Measurements from ENCODE around the gene FAM117B.

FAM117B gene
- total RNA-seq = 33.7 to 59.2 reads per million in 2 donors

DNA sequence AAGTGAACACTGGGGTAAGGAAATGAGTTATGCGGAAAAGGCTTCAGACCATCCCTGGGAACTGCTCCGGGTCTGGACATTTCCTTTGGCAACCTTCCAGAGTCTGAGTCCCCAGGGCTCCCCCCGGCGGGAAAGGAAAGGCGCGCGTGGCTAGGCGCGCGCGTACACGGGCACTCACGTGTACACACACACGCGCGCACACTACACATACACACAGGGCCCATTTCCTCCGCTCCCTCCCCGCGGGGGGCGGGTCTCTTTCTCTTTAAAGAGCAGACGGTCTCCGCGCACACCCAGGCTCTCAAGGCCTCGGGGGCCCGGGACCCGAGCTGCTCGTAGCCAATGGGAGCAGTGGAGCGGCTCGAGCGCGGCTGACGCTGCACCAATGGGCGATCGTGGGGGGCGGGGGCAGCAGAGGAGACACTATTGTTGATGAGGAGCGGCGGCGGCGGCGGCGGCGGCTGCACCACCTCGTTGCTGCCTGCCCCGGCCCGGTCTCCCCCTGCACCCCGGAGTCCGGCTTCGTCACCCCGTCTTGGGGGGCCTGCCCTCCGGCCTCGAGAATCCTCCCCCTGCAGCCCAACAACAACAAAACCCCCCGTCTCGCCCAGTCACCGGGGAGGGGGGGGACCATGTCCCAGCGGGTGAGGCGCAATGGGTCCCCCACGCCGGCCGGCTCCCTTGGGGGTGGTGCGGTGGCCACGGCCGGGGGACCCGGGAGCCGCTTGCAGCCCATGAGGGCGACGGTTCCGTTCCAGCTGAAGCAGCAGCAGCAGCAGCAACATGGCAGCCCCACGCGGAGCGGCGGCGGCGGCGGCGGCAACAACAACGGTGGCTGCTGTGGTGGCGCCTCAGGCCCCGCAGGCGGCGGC is at the start of gene FAM117B:
FAM117B (plus strand) TSS at position 414 of the 872 bp plus-strand sequence; CDS start at position 633, 219 bp downstream.
- DNase-seq = peak; percentile 96 to 99 (median 98)

DNA sequence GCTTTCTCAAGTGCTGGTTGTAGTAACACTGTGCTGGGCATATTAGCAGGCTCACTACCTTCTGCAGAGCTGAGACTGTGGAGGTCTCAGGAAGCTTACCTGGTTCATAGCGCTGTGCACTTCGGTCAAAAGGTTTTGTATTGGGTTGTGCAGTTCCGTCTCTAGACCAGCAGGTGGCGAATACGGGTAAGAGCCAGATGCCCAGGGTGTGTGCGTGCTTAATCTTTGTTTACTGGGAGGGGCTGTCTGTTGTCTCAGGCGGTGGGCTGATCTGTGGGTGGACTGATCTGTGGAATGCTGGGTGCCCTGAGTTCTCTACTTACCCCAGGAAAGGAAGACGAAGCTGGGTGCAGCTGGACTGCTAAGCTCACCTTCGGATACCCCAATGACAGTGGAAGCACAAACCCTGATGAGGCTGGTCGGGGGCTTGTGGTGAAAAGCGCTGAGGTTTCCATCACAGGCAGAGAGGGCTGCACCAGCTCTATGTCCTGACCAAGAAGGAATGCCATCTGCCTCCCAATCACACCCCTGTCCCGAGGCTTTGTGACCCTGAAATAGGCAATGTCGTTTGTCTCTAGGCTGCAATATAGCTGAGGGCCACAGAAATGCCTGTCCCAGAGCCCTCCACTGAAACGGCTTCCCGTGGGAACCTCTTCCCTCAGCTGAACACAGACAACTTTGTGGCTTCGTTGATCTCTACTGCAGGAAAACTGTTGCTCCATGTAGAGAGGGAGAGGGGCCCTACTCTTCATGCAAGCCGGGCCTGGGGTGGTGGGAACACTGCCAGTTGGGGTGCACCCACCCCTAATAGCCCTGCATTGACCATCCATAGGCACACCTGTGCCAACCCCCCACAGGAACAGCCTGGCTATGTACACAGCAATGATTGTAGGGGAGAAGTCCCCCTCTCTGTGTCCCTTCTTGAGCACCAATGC is 45.9 kb upstream of the FAM117B start:
- DNase-seq = peak in 4 of 5 experiments; percentile 47 to 83 (median 51)

DNA sequence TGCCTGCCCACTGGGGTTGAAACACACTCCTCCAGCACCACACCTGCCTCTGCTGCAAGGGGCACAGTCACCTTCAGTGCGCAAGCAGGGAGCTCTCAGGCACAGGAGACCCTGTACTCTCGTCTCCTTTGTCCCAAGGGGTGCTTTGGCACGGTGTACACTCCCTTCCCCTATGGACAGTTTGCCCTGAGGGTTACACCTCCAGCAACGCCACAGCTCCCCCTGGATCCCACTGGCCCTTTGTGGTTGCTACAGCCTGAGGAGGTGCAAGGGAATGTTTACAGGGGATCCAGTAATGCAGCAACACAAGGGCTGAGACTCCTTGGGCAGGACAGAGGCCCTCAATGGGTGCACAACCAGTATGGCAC is 45.2 kb upstream of the FAM117B start:
- no peak for DNase-seq

DNA sequence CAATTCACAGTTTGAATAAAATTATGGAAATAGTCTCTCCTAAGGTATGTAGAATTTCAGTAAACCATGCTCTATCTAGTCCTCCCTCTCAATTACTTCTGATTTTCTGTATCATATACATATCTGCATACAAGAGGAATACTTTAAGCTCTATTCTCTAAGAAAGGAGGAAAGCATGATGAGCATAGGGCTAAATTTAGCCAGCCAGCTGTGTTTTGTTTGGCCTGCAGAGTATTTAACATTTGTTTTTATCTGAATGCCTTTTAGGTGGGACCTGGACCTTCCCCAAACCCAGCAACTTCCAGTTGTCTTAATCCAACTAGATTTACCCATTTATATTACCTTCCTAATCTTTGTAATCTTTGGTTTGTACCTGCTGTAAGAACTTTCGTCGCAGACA is 42.2 kb upstream of the FAM117B start:
- DNase-seq = no peak

DNA sequence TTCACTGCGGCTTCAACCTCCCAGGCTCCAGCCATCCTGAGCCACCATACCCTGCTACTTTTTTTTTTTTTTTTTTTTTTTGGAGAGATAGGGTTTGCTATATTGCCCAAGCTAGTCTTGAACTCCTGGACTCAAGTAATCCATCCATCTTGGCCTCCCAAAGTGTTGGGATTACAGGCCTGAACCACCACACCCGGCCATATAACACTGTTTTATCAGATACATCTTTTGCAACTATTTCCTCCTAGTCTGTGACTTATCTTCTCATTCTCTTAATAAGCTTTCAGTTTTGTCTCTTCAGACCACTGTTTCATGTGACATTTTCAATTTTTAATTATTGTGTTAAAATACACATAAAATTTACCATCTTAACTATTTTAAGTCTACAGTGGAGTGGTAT is 35.7 kb upstream of the FAM117B start:
- no peak for DNase-seq

DNA sequence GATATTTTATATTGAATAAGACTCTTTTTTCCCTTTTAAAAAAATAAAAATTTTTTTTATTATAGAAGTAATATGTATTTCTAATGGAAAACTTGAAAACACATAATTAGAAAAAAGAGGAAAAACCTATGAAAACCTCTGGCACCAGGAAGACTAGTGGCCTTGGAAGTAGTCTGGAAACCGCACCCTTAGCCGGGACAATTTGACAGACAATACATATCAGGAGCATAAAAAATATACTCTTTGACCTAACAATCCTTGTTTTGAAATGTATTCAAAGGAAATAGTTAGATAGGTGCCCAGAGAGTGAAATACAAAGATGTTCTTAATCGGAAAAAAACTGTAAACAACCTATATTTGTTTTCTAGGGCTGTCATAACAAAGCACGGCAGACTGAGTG is 34.9 kb upstream of the FAM117B start:
- DNase-seq = no peak

DNA sequence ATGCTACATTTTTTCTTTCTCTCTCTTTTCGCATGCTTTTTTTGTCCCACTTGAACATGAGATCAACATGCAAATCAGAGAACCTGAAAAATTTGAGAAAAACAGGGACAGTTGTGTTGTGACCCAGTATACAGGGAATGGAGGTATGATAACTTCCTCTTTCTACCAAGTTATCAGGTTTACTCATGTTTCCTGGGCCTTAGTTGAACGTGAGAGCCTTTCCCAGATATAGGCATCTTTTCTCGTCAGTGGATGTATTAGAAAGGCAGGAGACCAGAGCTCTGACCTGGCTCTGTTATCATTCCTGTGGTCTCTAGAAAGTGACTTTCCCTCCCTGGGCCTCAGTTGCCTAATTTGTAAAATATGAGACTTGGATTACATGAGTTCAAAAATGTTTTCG is 30.1 kb upstream of the FAM117B start:
- DNase-seq = no peak

DNA sequence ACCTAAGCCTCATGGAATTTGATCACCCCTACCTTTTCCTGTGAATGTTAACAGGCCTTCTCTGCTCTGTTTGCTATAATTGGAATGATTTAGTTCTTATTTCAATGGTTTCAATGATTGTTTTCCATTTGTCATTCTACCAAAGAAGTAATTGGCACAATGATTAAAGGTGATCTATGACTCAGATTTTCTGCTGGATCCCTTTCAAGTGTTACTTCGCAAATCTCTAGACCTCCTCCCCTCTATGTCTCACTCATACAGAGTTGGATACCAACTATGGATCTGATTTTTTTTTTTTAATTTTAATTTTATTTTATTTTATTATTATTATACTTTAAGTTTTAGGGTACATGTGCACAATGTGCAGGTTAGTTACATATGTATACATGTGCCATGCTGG is 29.6 kb upstream of the FAM117B start:
- DNase-seq = no peak

DNA sequence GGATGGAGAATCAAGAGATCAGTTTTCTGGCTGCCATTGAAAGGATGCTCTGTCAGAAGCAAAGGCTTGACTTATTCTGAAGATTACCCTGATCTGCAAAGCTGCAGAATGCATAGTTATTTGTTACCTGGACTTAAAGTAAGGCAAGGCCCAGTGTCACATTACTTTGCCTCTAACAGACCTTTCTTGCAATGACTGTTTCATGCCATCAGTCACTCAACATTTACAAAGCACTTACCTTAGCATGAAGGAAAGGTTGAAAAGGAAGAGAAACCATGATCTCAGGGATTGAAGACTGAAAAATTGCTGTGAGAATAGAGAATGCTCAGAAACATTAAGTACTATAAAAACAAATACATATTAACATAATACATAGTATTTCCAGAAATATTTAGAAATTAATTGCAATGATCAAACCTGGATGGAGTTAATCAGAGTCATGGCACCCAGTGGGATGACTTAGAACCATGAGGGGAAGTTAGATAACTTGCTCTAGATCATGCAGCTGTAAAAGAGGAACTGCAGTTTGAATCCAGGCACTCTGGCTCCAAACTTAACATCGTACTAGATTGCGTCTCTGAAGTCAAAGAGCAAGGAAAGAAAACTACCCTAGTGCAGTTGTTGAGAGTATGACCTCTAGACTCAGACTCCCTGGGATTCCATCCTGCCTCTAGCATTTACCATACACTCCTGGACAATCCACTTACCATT is 26.5 kb upstream of the FAM117B start:
- DNase-seq = no peak

DNA sequence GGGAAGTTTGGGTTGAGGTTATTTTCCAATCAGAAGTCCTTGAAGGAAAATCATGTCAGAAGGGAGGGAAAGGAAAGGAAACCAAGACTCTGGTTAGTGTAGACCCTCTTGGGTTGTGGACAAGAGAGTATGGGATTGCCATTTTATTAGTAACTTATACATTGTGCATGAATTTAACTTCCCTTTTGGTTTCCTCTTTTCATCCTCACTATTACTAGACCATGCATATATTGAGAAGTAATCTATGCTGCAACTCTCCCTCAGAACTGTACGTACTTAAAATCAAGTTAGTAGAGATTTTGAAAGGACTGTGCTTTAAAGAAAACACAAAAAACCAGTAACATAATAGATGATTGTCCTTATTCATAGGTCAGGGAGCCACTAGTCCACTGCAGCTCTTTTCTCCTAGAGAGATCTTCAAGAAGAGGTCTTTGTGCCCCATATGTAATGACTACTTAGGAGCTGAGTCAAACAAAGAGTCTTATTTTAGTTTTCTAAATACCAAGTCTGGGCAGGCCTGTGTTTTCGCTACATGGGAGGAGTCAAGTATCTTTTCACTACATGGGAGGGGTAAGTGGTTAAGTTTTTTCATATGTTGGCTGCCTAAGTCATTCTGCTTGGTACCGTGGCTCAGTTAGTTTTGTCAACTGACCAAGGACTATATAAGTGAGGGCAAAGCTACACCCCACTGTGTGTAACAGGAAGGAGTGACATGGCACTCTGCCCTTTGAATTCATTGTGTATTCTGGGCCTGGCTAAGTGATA is 25.2 kb upstream of the FAM117B start:
- peak in 1 of 5 experiments; percentile 62 for DNase-seq

DNA sequence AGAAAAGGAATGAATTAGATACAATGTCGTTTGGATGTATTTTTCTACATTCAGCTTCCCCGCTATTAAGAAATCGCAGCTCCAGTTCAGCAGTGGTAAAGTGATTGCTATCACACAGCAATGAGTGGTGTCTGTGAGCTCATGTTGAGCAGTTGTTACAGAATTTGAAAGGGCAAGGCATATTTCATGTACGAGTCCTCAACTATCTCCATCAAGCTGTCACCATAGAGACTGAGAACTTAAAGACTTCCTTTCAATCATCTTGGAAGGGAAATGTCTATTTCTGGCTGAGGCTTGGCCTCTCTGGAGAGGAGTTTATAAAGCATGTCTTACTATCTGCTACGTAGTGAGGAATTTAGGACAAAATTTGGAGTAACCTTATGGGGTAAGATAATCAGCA is 24.4 kb upstream of the FAM117B start:
- DNase-seq = no peak

DNA sequence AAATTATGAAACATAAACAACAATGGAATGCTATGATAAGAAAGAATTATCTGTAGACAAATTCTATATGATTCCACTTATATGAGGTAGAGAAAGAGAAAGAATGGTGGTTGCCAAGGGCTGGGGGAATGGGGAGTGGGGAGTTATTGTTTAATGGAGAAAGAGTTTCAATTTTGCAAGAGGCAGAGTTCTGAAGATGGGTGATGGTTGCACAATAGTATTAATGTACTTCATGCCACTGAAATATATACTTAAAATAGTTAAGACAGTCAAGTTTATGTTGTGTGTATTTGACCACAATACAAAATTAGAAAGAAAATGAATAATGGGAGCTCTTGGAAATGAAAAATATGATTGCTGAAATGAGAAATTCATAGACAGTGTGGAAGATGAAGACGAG is 22.6 kb upstream of the FAM117B start:
- DNase-seq = no peak

DNA sequence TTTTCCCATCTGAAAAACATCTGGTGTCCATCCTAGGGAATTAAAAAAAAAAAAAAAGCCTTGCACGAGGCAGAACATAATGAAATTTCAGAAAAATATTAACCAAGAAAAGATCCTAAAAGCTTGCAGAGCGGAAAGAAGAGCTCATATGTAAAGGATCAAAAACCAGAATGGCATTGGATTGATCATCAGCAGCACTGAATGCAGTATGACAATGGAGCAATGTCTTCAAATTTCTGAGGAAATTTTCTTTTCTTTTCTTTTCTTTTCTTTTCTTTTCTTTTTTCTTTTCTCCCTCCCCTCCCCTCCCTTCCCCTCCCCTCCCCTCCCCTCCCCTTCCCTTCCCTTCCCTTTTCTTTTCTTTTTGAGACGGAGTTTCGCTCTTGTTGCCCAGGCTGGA is 21.3 kb upstream of the FAM117B start:
- DNase-seq = no peak

DNA sequence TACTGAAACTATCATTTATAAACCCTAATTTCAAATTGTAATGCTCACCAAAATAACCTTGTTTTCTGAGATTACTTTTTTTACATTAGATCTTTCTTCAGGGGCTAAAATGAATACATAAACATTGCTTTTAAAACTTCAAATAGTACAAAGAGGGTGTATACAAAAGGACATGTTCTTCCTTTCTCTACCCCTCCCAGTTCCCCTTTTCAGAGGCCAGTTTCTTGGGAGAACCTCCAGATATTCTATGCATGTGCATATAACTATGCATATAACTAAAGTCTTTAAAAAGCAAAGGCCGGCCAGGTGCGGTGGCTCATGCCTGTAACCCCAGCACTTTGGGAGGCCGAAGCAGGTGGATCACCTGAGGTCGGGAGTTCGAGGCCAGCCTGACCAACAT is 10.6 kb upstream of the FAM117B start:
- no peak for DNase-seq

DNA sequence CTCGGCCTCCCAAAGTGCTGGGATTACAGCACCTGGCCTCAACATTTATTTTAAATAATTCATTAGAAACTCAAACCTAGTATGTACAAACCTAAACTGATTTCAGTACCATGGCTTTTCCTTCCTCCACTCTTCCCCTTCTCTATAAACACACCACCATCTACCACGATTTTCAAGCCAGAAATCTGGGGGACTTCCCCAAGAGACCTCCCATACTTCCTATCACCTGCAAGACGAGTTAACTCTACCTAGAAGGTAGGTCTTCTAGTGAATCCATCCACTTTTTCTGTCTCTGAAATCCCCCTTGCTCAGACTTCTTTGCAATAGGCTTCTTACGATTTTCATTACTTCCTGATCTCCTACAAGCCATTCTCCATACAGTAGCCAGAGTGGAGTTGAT is 7.7 kb upstream of the FAM117B start:
- no peak for DNase-seq

DNA sequence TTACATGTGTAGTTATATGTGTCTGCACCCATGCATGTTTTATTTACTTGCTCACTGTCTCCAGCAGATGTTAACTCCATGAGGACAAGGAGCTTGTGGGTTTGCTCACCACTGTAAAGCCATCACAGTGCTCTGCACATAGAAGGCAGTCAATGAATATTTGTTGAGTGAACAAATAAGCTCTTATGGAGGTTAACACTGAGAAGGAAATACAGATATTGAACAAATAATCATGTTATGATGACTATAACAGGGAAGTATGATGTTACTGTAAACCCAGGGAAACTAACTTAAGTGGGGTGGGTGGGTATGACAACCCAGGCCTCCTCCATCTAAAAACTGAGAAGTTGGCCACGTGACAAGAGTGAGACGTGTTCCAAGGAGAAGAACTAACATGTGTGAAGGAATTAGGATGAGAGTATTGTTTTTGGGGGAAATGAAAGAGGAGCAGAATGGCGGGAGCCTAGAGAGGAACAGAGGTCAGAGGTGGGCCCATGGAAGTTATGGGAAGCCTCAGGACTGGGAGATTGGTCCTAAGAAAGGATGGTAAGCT is 6.0 kb upstream of the FAM117B start:
- no peak for DNase-seq

DNA sequence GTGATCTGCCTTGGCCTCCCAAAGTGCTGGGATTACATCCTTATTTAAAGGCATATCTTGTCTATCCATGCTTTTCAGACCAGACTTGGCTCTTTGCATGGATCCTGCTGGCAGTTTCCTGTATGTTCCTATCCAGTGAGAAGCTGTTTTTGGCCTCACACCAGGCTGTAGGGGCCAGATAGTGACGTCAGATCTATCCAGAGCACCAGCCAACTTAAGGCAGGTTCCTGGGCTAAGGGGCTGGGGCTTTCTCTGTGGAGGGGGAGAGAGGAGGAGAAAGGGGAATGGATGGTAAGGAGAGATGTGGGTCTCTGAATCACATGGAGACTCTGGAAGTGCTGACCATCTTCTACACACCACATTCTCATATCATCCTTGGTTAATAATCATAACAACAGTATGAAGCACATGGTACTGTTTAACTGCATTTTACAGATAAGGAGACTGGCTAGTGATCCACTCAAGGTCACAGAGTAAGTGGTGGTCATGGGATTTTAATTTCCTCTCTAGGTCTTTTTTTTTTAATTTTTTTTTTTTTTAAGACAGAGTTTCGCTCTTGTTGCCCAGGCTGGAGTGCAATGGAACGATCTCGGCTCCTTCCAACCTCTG is 2.0 kb upstream of the FAM117B start:
- no peak for DNase-seq

DNA sequence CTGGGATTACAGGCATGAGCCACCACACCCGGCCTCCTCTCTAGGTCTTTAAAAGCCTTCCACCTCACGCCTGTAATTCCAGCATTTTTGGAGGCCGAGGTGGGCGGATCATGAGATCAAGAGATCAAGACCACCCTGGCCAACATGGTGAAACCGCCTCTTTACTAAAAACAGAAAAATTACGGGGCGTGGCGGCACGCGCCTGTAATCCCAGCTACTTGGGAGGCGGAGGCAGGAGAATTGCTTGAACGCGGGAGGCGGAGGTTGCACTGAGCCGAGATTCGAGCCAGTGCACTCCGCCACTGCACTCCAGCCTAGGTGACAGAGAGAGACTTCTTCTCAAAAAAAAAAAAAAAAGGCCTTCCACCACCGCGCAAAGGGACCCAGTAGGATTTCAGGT is 1.3 kb upstream of the FAM117B start:
- DNase-seq = no peak

DNA sequence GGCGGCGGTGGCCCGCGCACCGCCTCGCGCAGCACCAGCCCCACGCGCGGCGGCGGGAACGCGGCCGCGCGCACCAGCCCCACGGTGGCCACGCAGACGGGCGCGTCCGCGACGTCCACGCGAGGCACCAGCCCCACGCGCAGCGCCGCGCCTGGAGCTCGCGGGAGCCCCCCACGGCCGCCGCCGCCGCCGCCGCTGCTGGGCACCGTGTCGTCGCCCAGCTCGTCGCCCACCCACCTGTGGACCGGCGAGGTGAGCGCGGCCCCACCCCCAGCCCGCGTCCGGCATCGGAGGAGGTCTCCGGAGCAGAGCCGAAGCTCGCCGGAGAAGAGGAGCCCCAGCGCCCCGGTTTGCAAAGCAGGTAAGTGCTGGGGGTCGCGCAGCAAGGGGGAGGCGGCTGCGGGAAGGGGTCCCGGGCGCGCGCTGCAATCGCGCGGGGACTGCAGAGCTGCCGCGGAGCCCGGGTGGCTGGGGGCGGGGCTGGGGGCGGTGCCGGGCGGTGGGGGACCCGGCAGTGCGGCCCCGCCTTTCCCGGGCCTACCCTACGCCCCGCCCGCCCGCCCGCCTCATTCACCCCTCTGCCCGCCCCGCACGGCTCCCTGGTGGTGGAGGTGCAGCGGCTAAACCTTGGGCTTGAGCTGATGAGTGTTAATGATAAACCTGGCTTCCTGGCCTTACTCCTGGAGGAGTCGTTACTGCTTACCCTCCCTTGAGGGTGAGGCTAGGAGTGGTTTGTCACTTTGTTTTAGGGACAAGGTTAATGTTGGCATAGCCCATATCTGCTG is 851 bp downstream of the FAM117B start:
- peak; percentile 63 to 89 (median 83) for DNase-seq

DNA sequence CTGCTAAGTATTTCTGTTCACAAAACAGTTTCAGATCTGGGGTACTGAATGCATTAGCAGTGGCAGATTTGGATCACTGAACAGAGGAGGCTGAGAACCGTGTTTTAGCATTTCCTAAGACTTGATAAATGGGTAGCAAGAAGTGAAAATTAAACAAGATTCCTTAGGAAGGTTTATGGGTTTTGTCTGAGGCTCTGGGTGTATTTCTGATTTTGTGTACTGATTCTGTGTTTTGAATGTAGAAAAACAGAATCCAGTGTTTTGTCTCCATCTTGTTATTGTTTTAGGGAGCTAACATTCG is 1.4 kb downstream of the FAM117B start:
- DNase-seq = no peak

DNA sequence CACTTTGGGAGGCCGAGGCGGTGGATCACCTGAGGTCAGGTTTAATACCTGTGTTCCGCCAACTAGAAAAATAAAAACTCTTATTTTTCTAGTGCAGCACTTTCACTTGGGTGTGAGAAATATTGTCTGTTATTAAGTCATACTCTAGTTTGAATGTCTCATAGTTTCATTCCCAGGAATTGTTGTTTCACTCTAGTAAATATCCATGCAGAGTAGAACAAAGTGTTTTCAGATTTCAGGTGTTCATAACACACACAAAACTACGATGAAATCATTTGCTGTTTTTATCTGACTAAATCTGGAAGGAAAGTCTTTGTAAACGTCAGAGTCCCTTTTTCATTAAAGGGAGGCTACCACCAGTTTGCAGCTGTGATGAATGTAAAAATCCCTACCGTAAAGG is 4.0 kb downstream of the FAM117B start:
- no peak for DNase-seq

Data from T-helper 2 cell (primary cell).